ENCODE results near the gene GRN.

GRCh38 chr17:44335968-44336367, 9.1 kb upstream of the GRN start:
- no peak for TF ChIP-seq CTCF (IDR thresholded peaks at IDR 0.05)
- no peak for TF ChIP-seq POLR2A (IDR thresholded peaks at IDR 0.05)

All from suprapubic skin (tissue), 3 donors.